Natural killer cell (primary cell): ENCODE results near the gene ABCB10. TPM values are rescaled to one million over a fixed set of nuclear protein-coding genes. Genes with fewer than 3 reads are reported as not detected.

ENCODE experiments used
- ATAC-seq, 3 donors: fragments of 150-1000 bp in 2 of 3; fragments of 200-7000 bp in 1 of 3; cut with Tn5 transposase; 1 replicate in 1 of 3; 2 replicates in 2 of 3; pipeline ENCODE4 v1.10.0; 2021; ENCODE audit warnings: mild to moderate bottlenecking in 2 of 3, moderate library complexity in 2 of 3
- DNase-seq, 2 donors: peaks; one replicate each; pipeline versions ENCODE4 v3.0.0 to v3.0.0-alpha.2; 2013 to 2021; ENCODE audit warnings: mixed read lengths in 1 of 2
- H3K27ac ChIP-seq: one replicate; pipeline ENCODE4 v1.5.1; 2013; ENCODE audit warnings: mild to moderate bottlenecking, low read length
- H3K27me3 ChIP-seq: one replicate; pipeline ENCODE4 v1.6.1; 2013; ENCODE audit warnings: low read length; ENCODE audit not compliant: control insufficient read depth, insufficient read depth
- H3K36me3 ChIP-seq: one replicate; pipeline ENCODE4 v1.6.1; 2013; ENCODE audit warnings: low read length; ENCODE audit not compliant: control insufficient read depth, insufficient read depth
- H3K4me1 ChIP-seq: one replicate; pipeline ENCODE4 v1.6.1; 2013; ENCODE audit warnings: low read length; ENCODE audit not compliant: control insufficient read depth, insufficient read depth
- H3K4me3 ChIP-seq: one replicate; pipeline ENCODE4 v1.5.1; 2013; ENCODE audit warnings: low read length
- H3K9me3 ChIP-seq: one replicate; pipeline ENCODE4 v1.6.1; 2013; ENCODE audit warnings: low read length; ENCODE audit not compliant: control insufficient read depth, insufficient read depth
- H3K27ac Mint-ChIP-seq, 2 donors: one replicate each; pipeline ENCODE4 v1.8.0; 2022; ENCODE audit warnings: mild to moderate bottlenecking in 2 of 2, mixed read lengths in 2 of 2, moderate library complexity in 1 of 2
- H3K27me3 Mint-ChIP-seq, 2 donors: one replicate each; pipeline ENCODE4 v1.8.0; 2022; ENCODE audit warnings: low read depth in 2 of 2, mixed read lengths in 2 of 2
- H3K36me3 Mint-ChIP-seq: one replicate; pipeline ENCODE4 v1.8.0; 2022; ENCODE audit warnings: mixed read lengths
- H3K4me1 Mint-ChIP-seq, 2 donors: one replicate each; pipeline ENCODE4 v1.8.0; 2022; ENCODE audit warnings: mixed read lengths in 2 of 2
- H3K4me3 Mint-ChIP-seq: one replicate; pipeline ENCODE4 v1.8.0; 2022; ENCODE audit warnings: mild to moderate bottlenecking, moderate library complexity, mixed read lengths
- H3K9me3 Mint-ChIP-seq, 2 donors: one replicate each; pipeline ENCODE4 v1.8.0; 2022; ENCODE audit warnings: mixed read lengths in 2 of 2
- WGBS: methylation state at CpG from one replicate; pipeline ENCODE4 v1.1.7; 2013; ENCODE audit warnings: missing lambda C conversion rate; ENCODE audit not compliant: insufficient coverage; 5-methylcytosine and 5-hydroxymethylcytosine counted together
- intact Hi-C: fragments of 100-400 bp; cut with micrococcal nuclease; formaldehyde crosslinking; loops from one replicate; pipeline ENCODE4 v1.14.2; 2022
- total RNA-seq, 4 donors: library from RNA; stranded (reverse); fragments of 120-200 nt in 1 of 4; gene quantifications; one replicate each; pipeline versions ENCODE4 v1.2.3 to v1.2.4, GENCODE V29; 2013 to 2022
- TF ChIP-seq, protein P1 (sequence below): fragments of 200-600 bp; IDR thresholded peaks from one replicate; pipeline ENCODE4 v1.8.0; 2022; ENCODE audit warnings: antibody characterized with exemption

The ABCB10 gene
- total RNA-seq, 3 donors from 2014 or later (not counting 1 experiment from before 2014, with no cell fraction given) = 22.0 to 23.3 (median 22.0) TPM

DNA sequence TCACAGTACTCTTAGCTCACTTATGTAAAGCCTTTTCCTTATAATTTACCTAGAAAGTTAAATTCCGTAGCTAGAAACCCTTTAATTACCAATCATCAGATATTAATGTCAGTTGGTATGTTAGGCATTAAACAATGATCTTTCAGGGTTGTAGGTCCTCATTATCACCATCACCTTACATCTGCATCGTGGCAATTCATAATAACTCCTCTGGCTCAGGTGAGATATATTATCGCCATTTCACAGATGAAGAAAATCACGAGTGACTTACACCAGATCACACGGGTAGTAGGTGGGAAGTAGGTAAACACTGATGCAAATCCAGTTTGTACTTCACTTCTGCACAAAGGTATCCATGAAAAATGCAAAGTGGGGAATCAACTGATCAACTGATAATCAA lies 51.0 kb downstream of the ABCB10 start:
- peak overlapping the region; percentile 83 for H3K4me3 ChIP-seq
- Mint-ChIP-seq H3K9me3 (no peaks in the 10 kb centered on the region), H3K27ac (peak overlapping the region; percentile 96), H3K27me3 (peaks cover 0 to 4% of the 10 kb centered on the region in 2 donors), H3K4me3 (peak overlapping the region; percentile 92), H3K36me3 (no peaks in the 10 kb centered on the region), H3K4me1 (peaks cover 20 to 25% of the 10 kb centered on the region in 2 donors)
- intact Hi-C loops = loop anchor here (5.0 kb wide), 1 partner anchor 50 kb away; the partner anchor contains the start of gene ABCB10
- H3K27ac ChIP-seq = peak overlapping the region; percentile 92
- WGBS = 0% methylated on average over 2 of the region's 5 CpGs
- H3K27me3 ChIP-seq = no peaks in the 10 kb centered on the region
- TF ChIP-seq, protein P1, sequence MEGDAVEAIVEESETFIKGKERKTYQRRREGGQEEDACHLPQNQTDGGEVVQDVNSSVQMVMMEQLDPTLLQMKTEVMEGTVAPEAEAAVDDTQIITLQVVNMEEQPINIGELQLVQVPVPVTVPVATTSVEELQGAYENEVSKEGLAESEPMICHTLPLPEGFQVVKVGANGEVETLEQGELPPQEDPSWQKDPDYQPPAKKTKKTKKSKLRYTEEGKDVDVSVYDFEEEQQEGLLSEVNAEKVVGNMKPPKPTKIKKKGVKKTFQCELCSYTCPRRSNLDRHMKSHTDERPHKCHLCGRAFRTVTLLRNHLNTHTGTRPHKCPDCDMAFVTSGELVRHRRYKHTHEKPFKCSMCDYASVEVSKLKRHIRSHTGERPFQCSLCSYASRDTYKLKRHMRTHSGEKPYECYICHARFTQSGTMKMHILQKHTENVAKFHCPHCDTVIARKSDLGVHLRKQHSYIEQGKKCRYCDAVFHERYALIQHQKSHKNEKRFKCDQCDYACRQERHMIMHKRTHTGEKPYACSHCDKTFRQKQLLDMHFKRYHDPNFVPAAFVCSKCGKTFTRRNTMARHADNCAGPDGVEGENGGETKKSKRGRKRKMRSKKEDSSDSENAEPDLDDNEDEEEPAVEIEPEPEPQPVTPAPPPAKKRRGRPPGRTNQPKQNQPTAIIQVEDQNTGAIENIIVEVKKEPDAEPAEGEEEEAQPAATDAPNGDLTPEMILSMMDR = no peak
- DNase-seq = no peak
- peaks cover 5% of the 10 kb centered on the region for H3K36me3 ChIP-seq
- peaks cover 7% of the 10 kb centered on the region for H3K4me1 ChIP-seq
- no peaks in the 10 kb centered on the region for H3K9me3 ChIP-seq
- no peak for ATAC-seq

DNA sequence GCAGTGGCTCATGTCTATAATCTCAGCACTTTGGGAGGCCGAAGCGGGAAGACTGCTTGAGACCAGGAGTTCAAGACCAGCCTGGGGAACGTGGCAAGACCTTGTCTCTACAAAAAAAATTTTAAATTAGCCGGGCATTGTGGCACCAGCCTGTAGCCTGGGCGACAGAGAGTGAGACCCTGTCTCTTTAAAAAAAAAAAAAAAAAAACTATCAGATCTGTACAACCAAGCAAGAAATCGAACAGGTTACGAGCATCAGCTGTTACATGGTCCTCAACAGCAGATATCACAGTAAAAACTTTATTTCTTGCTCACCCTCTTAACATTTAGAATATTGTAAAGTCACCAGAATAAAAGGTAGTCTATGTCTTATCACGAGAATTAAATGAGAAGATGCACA lies 51.9 kb downstream of the ABCB10 start:
- Histone ChIP-seq H3K4me3 (no peak overlapping the region), H3K27me3 (no peaks in the 10 kb centered on the region), H3K27ac (no peak overlapping the region), H3K36me3 (peaks cover 10% of the 10 kb centered on the region), H3K9me3 (no peaks in the 10 kb centered on the region), H3K4me1 (peaks cover 7% of the 10 kb centered on the region)
- ATAC-seq (no peak), DNase-seq (no peak)
- intact Hi-C loops = loop anchor here (5.0 kb wide), 1 partner anchor 51 kb away; the partner anchor contains the start of gene ABCB10
- H3K4me1 Mint-ChIP-seq = peaks cover 20 to 25% of the 10 kb centered on the region in 2 donors
- H3K4me3 Mint-ChIP-seq = peak overlapping the region; percentile 67
- TF ChIP-seq, protein P1 = no peak
- H3K36me3 Mint-ChIP-seq = no peaks in the 10 kb centered on the region
- H3K27me3 Mint-ChIP-seq = peaks cover 0 to 4% of the 10 kb centered on the region in 2 donors
- H3K27ac Mint-ChIP-seq = peak overlapping the region; percentile 96
- 97% methylated on average over 6 of the region's 8 CpGs for WGBS
- no peaks in the 10 kb centered on the region for H3K9me3 Mint-ChIP-seq

DNA sequence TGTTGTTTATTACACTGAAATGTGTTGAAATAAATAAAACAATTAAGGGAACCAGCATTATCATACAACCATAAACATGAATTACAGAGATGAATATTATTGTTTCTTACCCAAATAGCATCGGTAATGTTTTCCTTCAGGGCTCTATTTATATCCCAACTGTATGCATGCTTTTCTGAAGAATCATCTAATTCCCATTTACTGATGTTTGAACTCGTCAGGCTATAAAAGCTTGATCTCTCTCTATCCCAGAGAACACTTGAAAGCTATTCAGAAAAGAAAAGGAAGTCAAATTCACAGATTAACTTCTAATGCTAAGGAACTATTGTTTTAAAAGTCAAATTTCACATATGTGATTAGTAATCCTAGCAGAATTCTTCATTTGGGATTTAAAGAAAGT lies 62.7 kb downstream of the ABCB10 start:
- WGBS = 100% methylated on average over 2 of the region's 2 CpGs
- H3K9me3 Mint-ChIP-seq = no peaks in the 10 kb centered on the region
- DNase-seq (no peak), ATAC-seq (no peak)
- no peak overlapping the region for H3K4me3 Mint-ChIP-seq
- H3K27ac Mint-ChIP-seq = peak overlapping the region in 1 of 2 donors; percentile 9
- intact Hi-C loops = no loop called here
- H3K9me3 ChIP-seq = no peaks in the 10 kb centered on the region
- peaks cover 73% of the 10 kb centered on the region for H3K36me3 ChIP-seq
- peaks cover 43% of the 10 kb centered on the region for H3K36me3 Mint-ChIP-seq
- H3K4me1 ChIP-seq = no peaks in the 10 kb centered on the region
- no peak overlapping the region for H3K4me3 ChIP-seq
- H3K27me3 ChIP-seq = no peaks in the 10 kb centered on the region
- H3K4me1 Mint-ChIP-seq = no peaks in the 10 kb centered on the region
- TF ChIP-seq, protein P1 = no peak
- H3K27me3 Mint-ChIP-seq = no peaks in the 10 kb centered on the region
- no peak overlapping the region for H3K27ac ChIP-seq

DNA sequence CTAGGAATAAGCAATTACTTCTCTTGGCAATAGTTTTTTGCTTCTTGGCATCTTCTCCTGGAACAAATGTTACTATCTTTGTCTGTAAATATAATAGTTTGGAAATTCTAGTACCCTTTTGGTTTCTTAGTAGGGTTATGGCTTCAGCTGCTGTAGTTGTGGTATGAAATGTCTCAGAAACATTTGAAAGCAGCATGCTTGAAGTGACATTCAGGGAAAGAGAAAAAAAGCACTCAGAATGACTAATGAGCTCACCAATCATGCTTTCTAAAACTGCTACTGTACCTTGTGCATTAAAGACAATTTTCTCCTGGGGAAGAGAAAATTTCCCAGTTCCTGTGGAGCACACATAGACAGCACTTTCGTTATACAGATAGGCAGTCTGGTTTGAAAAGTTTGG lies 71.3 kb downstream of the ABCB10 start:
- Histone ChIP-seq H3K27me3 (no peaks in the 10 kb centered on the region), H3K4me3 (no peak overlapping the region), H3K9me3 (no peaks in the 10 kb centered on the region), H3K36me3 (peaks cover 59% of the 10 kb centered on the region), H3K27ac (no peak overlapping the region), H3K4me1 (no peaks in the 10 kb centered on the region)
- peaks cover 24% of the 10 kb centered on the region for H3K36me3 Mint-ChIP-seq
- H3K4me3 Mint-ChIP-seq = no peak overlapping the region
- DNase-seq (no peak), ATAC-seq (no peak)
- intact Hi-C loops = no loop called here
- no peaks in the 10 kb centered on the region for H3K27me3 Mint-ChIP-seq
- peaks cover 2 to 3% of the 10 kb centered on the region in 2 donors for H3K4me1 Mint-ChIP-seq
- TF ChIP-seq, protein P1 = no peak
- H3K27ac Mint-ChIP-seq = peak overlapping the region in 1 of 2 donors; percentile 23
- H3K9me3 Mint-ChIP-seq = no peaks in the 10 kb centered on the region
- WGBS = 100% methylated on average over 1 of the region's 1 CpG
